22Rv1 (cell line): ENCODE measurements around the gene MAML3.

ENCODE experiments used
- H3K27ac ChIP-seq: fragments of 450-650 bp; 2 replicates; pipeline ENCODE4 v1.5.1; 2017
- CTCF ChIP-seq: fragments of 450-650 bp; IDR thresholded peaks from 2 replicates; pipeline ENCODE4 v1.5.1; 2017; ENCODE audit warnings: mild to moderate bottlenecking
- ZFX ChIP-seq: fragments of 450-650 bp; IDR thresholded peaks from 2 replicates; pipeline ENCODE4 v1.6.1; 2017; ENCODE audit warnings: antibody characterized with exemption, borderline replicate concordance

MAML3 gene

GRCh38 chr4:140153718-140154571 is at the start of gene MAML3:
TSS of gene MAML3 (minus strand) at chr4:140154184. CDS start at chr4:140153327, 857 bp downstream.
- H3K27ac ChIP-seq = peak within 1 kb of the TSS; percentile 100
- TF ChIP-seq ZFX = no peak
- no peak for TF ChIP-seq CTCF

GRCh38 chr4:140198942-140199341 is 45.0 kb upstream of the MAML3 start:
- TF ChIP-seq ZFX (no peak), CTCF (no peak)

GRCh38 chr4:140195806-140196205 is 41.8 kb upstream of the MAML3 start:
- no peak overlapping the region for H3K27ac ChIP-seq
- no peak for TF ChIP-seq CTCF

More at GRCh38 chr4:140198942-140199341, 45.0 kb upstream of the MAML3 start:
- no peak overlapping the region for H3K27ac ChIP-seq

- TF ChIP-seq CTCF (no peak), ZFX (no peak)
Measured at GRCh38 chr4:140189805-140190204, 35.8 kb upstream of the MAML3 start.

GRCh38 chr4:140188975-140189374 is 35.0 kb upstream of the MAML3 start:
- TF ChIP-seq ZFX = no peak
- no peak for TF ChIP-seq CTCF
- no peak overlapping the region for H3K27ac ChIP-seq

More at GRCh38 chr4:140189805-140190204, 35.8 kb upstream of the MAML3 start:
- no peak overlapping the region for H3K27ac ChIP-seq

GRCh38 chr4:140187316-140187695 is 33.3 kb upstream of the MAML3 start:
- TF ChIP-seq CTCF (no peak), ZFX (no peak)
- H3K27ac ChIP-seq = no peak overlapping the region

- H3K27ac ChIP-seq = no peak overlapping the region
- TF ChIP-seq ZFX = no peak
- no peak for TF ChIP-seq CTCF
Measured at GRCh38 chr4:140186651-140187315, 32.8 kb upstream of the MAML3 start.
